HCT116 (cell line): ENCODE results near the gene FRMD3.

Experiments used
- CEBPB ChIP-seq: IDR thresholded peaks from 2 replicates; pipeline ENCODE4 v1.6.1; 2012; ENCODE audit warnings: low read depth
- EZH2 ChIP-seq: fragments of 200-600 bp; sonication (generic); IDR thresholded peaks from 2 replicates; pipeline ENCODE4 v1.6.1; 2017; ENCODE audit warnings: antibody characterized with exemption, mixed run types
- POLR2A ChIP-seq: IDR thresholded peaks from 2 replicates; pipeline ENCODE4 v1.7.0; 2011; ENCODE audit warnings: borderline replicate concordance; ENCODE audit not compliant: insufficient read depth, insufficient read length; ENCODE audit errors: extremely low read depth
- POLR2AphosphoS5 ChIP-seq: IDR thresholded peaks from 2 replicates; pipeline ENCODE4 v1.6.1; 2011; ENCODE audit warnings: mild to moderate bottlenecking, low read depth, low read length, moderate library complexity
- REST ChIP-seq: IDR thresholded peaks from 2 replicates; pipeline ENCODE4 v1.6.1; 2012; ENCODE audit warnings: low read depth
- TCF7L2 ChIP-seq: IDR thresholded peaks from 2 replicates; pipeline ENCODE4 v1.7.0; 2011; ENCODE audit warnings: borderline replicate concordance, inconsistent platforms; ENCODE audit not compliant: insufficient read depth, insufficient read length; ENCODE audit errors: extremely low read depth
- ZNF274 ChIP-seq: fragments of 200-500 bp; sonication (Bioruptor generic); IDR thresholded peaks from 2 replicates; pipeline ENCODE4 v1.6.1; 2014; ENCODE audit warnings: mild to moderate bottlenecking, low read depth, low read length, inconsistent platforms
- TF ChIP-seq, protein P1 (sequence below), 3 experiments: fragments of 200-600 bp in 1 of 3; sonication (generic) in 1 of 3; IDR thresholded peaks in 2 of 3; conservative IDR thresholded peaks in 1 of 3; 2 replicates each; pipeline ENCODE4 v1.5.1; 2012 to 2017; ENCODE audit warnings: low read depth in 2 of 3, low read length in 2 of 3, antibody characterized with exemption in 1 of 3, borderline replicate concordance in 1 of 3, control low read depth in 1 of 3, mild to moderate bottlenecking in 1 of 3, mixed read lengths in 1 of 3, mixed run types in 1 of 3, moderate library complexity in 1 of 3; ENCODE audit not compliant: insufficient read depth in 1 of 3

- no peak for TF ChIP-seq EZH2
- TF ChIP-seq, protein P1, sequence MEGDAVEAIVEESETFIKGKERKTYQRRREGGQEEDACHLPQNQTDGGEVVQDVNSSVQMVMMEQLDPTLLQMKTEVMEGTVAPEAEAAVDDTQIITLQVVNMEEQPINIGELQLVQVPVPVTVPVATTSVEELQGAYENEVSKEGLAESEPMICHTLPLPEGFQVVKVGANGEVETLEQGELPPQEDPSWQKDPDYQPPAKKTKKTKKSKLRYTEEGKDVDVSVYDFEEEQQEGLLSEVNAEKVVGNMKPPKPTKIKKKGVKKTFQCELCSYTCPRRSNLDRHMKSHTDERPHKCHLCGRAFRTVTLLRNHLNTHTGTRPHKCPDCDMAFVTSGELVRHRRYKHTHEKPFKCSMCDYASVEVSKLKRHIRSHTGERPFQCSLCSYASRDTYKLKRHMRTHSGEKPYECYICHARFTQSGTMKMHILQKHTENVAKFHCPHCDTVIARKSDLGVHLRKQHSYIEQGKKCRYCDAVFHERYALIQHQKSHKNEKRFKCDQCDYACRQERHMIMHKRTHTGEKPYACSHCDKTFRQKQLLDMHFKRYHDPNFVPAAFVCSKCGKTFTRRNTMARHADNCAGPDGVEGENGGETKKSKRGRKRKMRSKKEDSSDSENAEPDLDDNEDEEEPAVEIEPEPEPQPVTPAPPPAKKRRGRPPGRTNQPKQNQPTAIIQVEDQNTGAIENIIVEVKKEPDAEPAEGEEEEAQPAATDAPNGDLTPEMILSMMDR (IDR thresholded peaks at IDR 0.05 in 2 of 3, conservative IDR thresholded peaks at IDR 0.05 in 1 of 3; ENCODE audit: borderline replicate concordance in 1 of 3, insufficient read depth in 1 of 3, low read depth in 2 of 3, low read length in 2 of 3) = no peak
- no peak for TF ChIP-seq POLR2AphosphoS5
- TF ChIP-seq REST = no peak
- TF ChIP-seq CEBPB = no peak
- no peak for TF ChIP-seq TCF7L2
- TF ChIP-seq POLR2A = no peak
- no peak for TF ChIP-seq ZNF274
These were observed 319.6 kb downstream of the FRMD3 start for GRCh38 chr9:83218411-83219090.
